ENCODE data around the gene CACNA1A. TPM values are rescaled to one million over a fixed set of nuclear protein-coding genes. Genes with fewer than 3 reads are reported as not detected.

Gene CACNA1A
- total and polyA plus RNA-seq, 8 donors, result 2.4 to 42.6 (median 6.8) TPM

DNA sequence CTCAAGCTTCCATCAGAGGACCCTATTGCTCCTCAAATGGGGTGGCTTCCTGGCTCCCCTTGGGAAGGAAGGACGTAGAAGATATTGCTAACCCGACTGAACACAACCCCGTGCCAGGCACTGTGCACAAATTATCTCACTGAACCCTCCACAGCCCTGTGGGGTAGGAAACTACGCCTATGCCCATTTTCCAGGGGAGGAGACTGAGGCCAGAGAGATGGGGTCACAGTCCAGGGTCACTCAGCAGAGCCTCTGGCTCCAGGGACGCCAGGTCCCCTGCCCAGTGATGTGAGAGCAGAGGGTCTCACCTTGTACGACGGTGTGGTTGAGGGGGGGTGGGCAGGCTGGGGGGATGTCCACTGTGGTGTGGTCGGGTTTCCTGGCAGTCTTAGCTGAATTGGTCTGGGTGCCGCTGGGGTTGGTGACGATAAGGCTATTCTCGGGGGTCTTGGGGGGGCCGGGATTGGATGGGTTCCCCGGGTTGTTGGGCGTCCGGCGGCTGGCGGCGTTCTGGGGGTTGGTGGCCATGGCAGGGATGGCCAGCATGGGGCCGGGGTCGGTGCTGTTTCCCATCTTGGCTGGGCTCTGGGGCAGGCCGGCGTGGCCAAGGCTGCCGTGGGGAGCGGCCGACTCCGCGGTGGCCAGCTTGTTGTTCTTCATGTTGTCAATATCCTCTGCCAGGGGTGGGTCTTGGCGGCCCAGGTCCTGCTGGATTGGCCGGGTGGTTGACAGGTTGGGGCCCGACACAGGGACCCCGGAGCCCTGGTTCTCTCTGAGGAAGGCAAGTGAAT, 219.9 kb downstream of the CACNA1A start:
- no peak for ATAC-seq
- no peak overlapping the region for H3K4me3 ChIP-seq
- H3K27me3 ChIP-seq, result no peaks in the 10 kb centered on the region
- DNase-seq, result no peak
- no peak for FAIRE-seq
- no peaks in the 10 kb centered on the region for H3K9me3 ChIP-seq
- H3K36me3 ChIP-seq, result no peaks in the 10 kb centered on the region
- intact Hi-C loops (cut with DNase I), result loop anchor here in 1 of 3 donors (10.0 kb wide), 1 partner anchor 138 kb away; no protein-coding TSS in a partner anchor
- no peaks in the 10 kb centered on the region for H3K4me1 ChIP-seq
- WGBS, 2 donors, result 68 to 83% methylated on average over 31 of the region's 31 CpGs
- no peak overlapping the region for H3K27ac ChIP-seq
- TF ChIP-seq, protein P1, sequence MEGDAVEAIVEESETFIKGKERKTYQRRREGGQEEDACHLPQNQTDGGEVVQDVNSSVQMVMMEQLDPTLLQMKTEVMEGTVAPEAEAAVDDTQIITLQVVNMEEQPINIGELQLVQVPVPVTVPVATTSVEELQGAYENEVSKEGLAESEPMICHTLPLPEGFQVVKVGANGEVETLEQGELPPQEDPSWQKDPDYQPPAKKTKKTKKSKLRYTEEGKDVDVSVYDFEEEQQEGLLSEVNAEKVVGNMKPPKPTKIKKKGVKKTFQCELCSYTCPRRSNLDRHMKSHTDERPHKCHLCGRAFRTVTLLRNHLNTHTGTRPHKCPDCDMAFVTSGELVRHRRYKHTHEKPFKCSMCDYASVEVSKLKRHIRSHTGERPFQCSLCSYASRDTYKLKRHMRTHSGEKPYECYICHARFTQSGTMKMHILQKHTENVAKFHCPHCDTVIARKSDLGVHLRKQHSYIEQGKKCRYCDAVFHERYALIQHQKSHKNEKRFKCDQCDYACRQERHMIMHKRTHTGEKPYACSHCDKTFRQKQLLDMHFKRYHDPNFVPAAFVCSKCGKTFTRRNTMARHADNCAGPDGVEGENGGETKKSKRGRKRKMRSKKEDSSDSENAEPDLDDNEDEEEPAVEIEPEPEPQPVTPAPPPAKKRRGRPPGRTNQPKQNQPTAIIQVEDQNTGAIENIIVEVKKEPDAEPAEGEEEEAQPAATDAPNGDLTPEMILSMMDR (IDR thresholded peaks at IDR 0.05), result no peak

DNA sequence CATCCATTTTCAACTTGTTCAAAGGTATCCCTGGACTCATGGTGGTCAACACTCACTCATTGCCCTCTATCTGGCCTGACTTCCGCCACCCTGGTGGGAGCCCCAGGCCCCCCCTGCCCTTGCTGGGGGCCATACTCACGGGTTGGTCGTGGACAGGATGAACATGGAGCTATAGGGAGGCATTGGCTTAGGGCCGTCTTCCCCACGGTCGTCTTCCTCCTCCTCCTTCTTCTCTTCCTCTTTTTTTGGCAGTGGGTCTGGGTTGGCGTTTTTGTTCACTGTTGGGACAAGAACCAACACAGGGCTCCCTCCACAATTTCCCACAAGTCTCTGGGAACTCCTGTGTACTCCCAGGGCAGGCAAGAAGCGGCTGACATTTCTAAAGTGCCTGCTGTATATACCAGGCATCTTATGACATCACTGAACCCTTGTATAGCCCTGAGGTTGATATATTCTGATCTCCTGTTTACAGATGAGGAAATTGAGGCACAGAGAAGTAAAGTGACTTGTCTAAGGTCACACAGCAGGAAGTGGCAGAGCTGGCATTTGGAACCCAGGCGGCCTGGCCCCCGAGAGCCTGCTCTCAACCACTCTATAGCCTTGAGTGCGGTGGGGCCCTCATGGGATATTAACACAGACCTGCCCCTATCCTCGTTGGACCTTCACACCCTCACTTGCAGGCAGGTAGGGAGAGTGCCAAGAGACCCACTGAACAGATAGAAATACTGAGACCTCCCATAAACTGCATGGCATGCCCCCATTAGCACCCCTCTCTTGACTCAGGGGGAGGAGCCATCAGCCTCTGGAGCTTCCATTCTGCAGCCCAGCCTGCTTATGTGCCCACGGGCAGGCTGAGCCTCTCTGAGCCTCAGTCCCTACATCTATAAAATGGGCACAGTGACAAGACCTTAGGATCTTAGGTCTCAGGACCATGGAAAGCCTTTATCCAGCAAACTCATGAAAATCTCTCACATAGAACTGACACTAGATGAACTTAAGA, 221.1 kb downstream of the CACNA1A start:
- Histone ChIP-seq H3K9me3 (no peaks in the 10 kb centered on the region), H3K4me3 (no peak overlapping the region), H3K27me3 (no peaks in the 10 kb centered on the region), H3K4me1 (no peaks in the 10 kb centered on the region), H3K36me3 (no peaks in the 10 kb centered on the region), H3K27ac (no peak overlapping the region)
- WGBS, 2 donors, result 39 to 41% methylated on average over 13 of the region's 13 CpGs
- intact Hi-C loops (cut with DNase I), result loop anchor here in 1 of 3 donors (10.0 kb wide), 1 partner anchor 140 kb away; no protein-coding TSS in a partner anchor
- no peak for FAIRE-seq
- ATAC-seq, result no peak
- TF ChIP-seq, protein P1 (IDR thresholded peaks at IDR 0.05), result no peak
- no peak for DNase-seq

DNA sequence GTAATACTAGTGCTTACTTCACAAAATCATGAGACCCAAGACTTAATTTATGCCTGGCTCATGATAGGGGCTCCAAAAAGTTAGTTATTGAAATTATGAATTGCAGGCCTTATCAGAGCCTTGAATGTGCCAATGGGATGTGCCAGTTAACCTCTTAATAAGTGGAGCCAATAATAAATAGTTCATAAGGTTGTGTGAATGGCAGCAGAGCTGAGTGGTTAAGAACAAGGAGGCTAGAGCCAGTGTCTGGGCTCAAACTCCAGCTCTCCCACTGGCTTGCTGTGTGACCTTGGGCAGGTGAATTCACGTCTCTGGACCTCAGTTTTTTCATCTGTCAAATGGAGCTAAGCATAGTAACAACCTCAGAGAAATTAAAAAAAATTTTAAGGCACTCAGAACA, 222.4 kb downstream of the CACNA1A start:
- intact Hi-C loops (cut with DNase I), result loop anchor here in 1 of 3 donors (10.0 kb wide), 1 partner anchor 141 kb away; no protein-coding TSS in a partner anchor
- ATAC-seq (no peak), DNase-seq (no peak), FAIRE-seq (no peak)
- Histone ChIP-seq H3K36me3 (no peaks in the 10 kb centered on the region), H3K9me3 (no peaks in the 10 kb centered on the region), H3K4me3 (no peak overlapping the region), H3K4me1 (no peaks in the 10 kb centered on the region), H3K27ac (no peak overlapping the region), H3K27me3 (no peaks in the 10 kb centered on the region)
- TF ChIP-seq, protein P1 (IDR thresholded peaks at IDR 0.05), result no peak
- WGBS, 2 donors, result 14 to 27% methylated on average over 1 of the region's 1 CpG

GRCh38 chr19:13282486-13283065, 223.7 kb downstream of the CACNA1A start:
- no peak for ATAC-seq

More at GRCh38 chr19:13282486-13283065, 223.7 kb downstream of the CACNA1A start:
- intact Hi-C loops (cut with DNase I), result loop anchor here in 1 of 3 donors (10.0 kb wide), 1 partner anchor 142 kb away; no protein-coding TSS in a partner anchor
- no peaks in the 10 kb centered on the region for H3K9me3 ChIP-seq
- H3K36me3 ChIP-seq, result no peaks in the 10 kb centered on the region
- no peaks in the 10 kb centered on the region for H3K4me1 ChIP-seq
- H3K27ac ChIP-seq, result no peak overlapping the region
- 47 to 56% methylated on average over 8 of the region's 8 CpGs for WGBS, 2 donors
- no peak for DNase-seq
- TF ChIP-seq, protein P1 (IDR thresholded peaks at IDR 0.05), result no peak
- no peak overlapping the region for H3K4me3 ChIP-seq
- H3K27me3 ChIP-seq, result no peaks in the 10 kb centered on the region
- FAIRE-seq, result no peak

Data from pancreas (tissue), 10 donors.